Heart left ventricle (tissue), 13 donors: ENCODE data around the gene WDR88.
"Not testable (repeated sequence)": the region's sequence is repeated elsewhere in the genome, so short reads cannot be mapped to it uniquely, and the experiment has no call there.

ENCODE experiments used
- CTCF ChIP-seq, 12 donors: fragments of 200-600 bp; sonication (generic) in 4 of 12; IDR thresholded peaks; one replicate each; pipeline versions ENCODE4 v1.5.0 to v1.8.0; 2018 to 2022; ENCODE audit warnings: antibody characterized with exemption in 12 of 12, mild to moderate bottlenecking in 5 of 12
- POLR2A ChIP-seq, 2 donors: fragments of 450-650 bp; IDR thresholded peaks; one replicate each; pipeline ENCODE4 v1.6.1; 2017; ENCODE audit warnings: antibody characterized with exemption in 2 of 2, mild to moderate bottlenecking in 2 of 2, moderate library complexity in 2 of 2
- donor health status: ischemic (EF 13 %, LVEDD 7.1; RV severe dilation, severe dysfunction).
- donor health status: DM: no; HTN: yes; CAD: no.
- donor health status: DM: no; HTN: no; CAD: no.
- donor health status: ischemic (EF 25% LVEDD 6.9; RV normal size, moderate dysfunction).
- donor health status: ischemic (EF 25% LVEDD 5.7; RV mildly dilated, moderate dysfunction).
- donor health status: ischemic (EF 35%, LVEDD 5.7; RV mildly dilated, moderate dysfunction).
- donor health status: nonischemic (EF 11% LVEDD 7.7; RV severe dilation, severe dysfunction).
- donor health status: DM: yes; HTN: yes; CAD: no.
- donor health status: PGD.
- donor health status: ischemic (EF 29% LVEDD 5.4; RV normal size, mild dysfunction).
- donor health status: nonischemic (EF 23%, LVEDD 6.1; RV moderate dilation, normal function).

GRCh38 chr19:33154313-33154712 lies 22.4 kb downstream of the WDR88 start:
- TF ChIP-seq POLR2A, CTCF (IDR thresholded peaks at IDR 0.05): not testable (repeated sequence)
